CD4-positive, alpha-beta T cell treated with Interleukin-6 for 4 hours (primary cell): Measurements from ENCODE around the gene CPHXL2.

Experiments used
- DNase-seq: peaks from one replicate; pipeline ENCODE4 v3.0.0-alpha.2; 2020; ENCODE audit warnings: mixed read lengths

Gene CPHXL2

DNA sequence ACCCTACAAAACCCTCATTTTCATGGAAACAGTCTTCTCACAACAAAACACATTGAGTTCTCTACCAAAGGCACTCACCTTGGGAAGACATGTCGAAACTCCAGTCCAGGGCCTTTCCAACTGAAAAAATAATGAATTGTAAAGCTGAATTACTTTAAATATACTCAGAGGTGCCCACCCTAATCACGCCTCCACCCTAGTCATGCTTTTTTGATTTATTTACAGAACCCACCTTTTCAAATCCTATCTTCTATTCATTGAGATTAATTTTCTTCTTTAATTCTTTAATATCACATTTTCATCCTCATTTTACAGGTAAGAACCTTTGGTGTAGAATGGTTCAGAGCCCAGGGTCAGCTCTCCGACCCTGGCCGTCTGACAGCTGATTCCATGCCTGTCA, at the start of gene CPHXL2:
Gene CPHXL2, minus strand, starts transcription at position 101 of the 400 bp plus-strand sequence. Its CDS starts 10 bp downstream, at position 91.
- DNase-seq = no peak

DNA sequence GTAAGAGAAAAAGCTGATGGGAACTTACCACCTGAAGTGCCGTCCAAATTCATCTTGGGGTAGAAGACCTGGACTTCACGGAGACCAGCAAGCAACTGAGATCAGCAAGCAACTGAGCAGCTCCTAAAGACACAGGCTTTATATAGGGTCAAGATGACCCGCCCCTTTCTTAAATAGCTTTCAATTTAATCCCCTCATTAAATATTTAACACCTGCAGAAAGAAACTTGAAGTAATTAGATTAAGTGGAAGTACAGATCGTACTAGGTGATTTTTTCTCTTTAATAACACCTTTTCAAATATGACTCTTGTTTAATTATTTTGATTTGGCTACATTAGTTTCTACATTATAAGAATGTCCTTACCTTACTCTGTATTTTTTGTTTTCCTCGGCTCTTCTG, 49.6 kb upstream of the CPHXL2 start, which contains the start of gene CPHXL:
Gene CPHXL, minus strand, starts transcription at position 101 of the 400 bp plus-strand sequence. Its CDS starts 48 bp downstream, at position 53.
- no peak for DNase-seq

DNA sequence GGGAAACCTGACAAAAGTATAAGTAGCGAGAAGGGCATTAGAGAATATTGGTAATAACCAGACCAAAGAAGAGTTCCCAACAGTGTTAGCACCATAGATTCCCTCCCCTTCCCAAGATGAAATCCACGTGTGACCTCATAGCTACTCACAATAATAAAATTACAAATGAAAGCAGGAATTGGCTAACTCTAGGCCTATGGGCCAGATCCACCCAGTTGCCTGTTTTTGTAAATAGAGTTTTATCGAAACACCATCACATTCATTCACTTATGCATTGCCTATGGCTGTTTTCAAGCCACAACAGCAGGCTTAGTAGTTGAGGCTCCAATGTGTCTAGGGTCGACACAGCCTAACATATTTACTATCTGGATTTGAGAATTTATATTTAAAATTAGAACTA, 41.6 kb upstream of the CPHXL2 start:
- DNase-seq = no peak

DNA sequence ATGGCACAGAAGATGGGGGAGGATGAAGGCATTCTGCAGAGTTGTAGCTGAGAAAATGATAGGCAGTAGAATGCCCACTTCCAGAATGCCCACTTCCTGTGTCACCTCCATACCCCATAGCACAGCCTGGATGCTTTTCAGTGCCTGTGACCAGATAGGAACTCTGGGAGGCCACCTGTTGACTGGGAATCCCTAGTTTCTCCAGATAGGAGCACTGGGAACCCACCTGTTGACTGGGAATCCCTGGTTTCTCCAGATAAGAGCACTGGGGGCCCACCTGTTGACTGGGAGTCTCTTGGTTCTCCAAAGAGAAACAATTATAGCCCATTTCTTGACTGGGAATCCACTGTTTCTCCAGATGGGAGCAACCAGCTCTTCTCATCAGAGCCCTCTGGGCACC, 37.9 kb upstream of the CPHXL2 start:
- no peak for DNase-seq

DNA sequence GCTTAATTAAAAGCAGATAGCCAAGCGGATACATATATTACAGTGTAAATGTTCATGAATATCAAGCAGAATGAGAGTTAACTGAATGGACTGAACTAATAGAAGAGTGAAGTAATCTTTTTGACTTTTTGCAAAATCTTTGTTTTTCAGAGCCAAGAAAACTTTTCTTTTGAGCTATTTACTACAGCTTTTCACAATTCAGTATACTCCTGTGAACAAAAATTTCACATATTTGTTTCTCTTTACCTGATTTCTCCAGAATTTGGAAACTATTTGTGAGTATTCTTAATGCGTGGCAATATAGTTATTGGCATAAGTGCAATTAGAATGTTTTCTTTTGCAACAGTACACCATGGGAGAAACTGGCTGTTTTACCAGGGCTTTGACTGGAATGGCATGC, 33.5 kb upstream of the CPHXL2 start:
- DNase-seq = no peak

DNA sequence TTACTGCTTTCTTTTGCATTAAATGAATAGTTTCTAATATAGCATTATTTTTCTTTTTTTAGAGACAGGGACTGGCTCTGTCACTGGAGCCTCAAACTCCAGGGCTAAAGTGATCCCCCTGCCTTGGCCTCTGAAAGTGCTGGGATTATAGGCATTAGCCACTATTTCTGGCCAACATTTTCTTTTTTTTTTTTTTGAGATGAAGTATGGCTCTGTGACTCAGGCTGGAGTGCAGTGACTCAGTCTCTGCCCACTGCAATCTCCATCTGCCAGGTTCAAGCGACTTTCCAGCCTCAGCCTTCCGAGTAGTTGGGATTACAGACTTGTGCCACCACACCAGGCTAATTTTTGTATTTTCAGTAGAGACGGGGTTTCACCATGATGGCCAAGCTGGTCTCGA, 26.5 kb upstream of the CPHXL2 start:
- DNase-seq = no peak

DNA sequence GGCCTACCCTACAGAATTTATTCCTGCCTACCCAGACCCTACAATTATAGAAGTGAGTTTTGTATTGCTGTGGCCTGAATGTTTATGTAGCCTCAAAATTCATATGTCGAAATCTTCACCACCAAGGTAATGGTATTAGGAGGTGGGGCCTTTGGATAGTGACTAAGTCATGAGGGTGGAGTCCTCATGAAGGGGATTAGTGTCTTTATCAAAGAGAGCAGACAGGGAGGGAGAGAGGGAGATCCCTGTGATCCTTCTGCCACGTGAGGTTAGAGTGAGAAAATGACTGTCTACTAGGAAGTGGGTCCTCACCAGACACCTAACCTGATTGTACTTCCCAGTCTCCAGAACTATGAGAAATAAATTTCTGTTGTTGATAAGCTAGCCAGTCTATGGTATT, 25.4 kb upstream of the CPHXL2 start:
- no peak for DNase-seq

DNA sequence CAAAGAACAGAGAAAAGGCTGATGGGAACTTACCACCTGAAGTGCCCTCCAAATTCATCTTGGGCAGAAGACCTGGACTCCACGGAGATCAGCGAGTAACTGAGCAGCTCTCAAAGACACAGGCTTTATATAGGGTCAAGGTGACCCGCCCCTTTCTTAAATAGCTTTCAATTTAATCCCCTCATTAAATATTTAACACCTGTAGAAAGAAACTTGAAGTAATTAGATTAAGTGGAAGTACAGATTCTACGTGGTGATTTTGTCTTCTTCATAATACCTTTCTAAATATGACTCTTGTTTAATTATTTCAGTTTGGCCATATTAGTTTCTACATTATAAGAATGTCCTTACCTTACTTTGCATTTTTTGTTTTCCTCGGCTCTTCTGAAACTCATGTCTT, 24.6 kb upstream of the CPHXL2 start, which contains the start of gene DUXB:
Gene DUXB, minus strand, starts transcription at position 101 of the 400 bp plus-strand sequence. Its CDS starts 43 bp downstream, at position 58.
- no peak for DNase-seq

DNA sequence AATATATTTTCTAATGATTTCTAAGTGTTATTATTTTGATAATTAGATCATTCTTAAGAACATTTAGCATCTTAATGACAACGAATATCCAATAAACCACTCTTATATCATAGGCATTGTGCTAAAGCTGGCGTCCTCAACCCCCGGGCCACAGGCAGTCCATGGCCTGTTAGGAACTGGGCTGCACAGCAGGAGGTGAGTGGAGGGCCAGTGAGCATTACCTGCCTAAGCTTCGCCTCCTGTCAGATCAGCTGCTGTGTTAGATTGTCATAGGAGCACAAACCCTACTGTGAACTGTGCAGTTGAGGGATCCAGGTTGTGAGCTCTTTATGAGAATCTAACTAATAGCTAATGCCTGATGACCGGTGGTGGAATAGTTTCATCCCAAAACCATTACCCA, 20.8 kb upstream of the CPHXL2 start:
- DNase-seq = no peak

DNA sequence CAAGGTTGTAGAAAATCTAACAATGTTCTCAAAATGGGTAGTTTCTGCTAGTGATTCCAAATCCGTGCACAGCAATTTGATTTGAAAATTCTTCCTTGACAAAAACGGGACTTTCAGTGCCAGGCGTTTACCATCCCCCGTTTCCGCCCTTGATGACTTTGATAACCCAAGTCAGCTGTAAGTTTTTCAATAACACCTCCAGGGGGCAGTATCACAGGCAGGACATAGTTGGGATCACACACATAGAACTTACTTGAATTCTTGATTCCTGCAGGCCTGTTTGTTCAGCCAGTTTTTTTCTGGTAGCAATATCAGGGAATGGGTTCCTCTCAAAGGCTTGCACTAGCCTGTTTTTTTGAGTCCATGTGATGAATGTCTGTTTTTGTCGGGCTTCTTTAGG, 18.9 kb upstream of the CPHXL2 start:
- DNase-seq = no peak

DNA sequence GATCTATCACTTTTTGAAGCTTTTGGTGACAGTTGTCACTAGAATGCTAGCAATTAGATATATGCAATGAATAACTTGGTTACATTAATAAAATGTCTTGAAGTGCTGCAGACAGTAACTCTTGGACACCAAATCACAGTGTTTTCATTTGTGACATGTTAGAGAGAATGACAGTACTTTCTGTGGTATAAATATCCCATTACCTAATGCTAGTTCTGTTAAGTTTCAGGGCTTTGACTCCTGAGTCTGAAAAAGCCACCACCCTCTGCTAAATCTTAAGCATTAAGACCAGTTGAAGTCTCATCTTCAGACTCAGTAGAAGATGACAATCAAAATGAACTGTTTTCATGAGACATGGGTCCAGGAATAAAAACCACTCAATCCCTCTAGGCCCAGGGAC, 10.6 kb upstream of the CPHXL2 start:
- DNase-seq = no peak

DNA sequence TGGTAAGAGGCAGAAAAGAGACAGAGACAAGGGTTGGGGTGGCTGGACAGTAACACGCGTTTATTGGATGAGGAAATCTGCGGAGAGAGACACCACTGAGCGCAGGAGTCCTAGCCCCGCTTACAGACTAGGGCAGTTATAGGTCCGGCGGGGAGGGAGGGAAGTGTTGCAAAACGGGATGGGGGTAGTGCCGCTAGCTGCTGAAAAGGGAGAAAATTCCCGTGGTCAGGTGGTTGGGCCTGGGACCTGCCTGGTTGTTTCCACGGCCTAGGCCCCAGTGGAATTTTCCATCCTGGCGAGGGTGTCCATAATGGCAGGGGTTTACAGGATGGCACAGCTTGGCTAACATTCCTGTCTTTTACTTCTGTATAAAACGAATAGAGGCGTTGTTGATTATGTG, 5.5 kb upstream of the CPHXL2 start:
- DNase-seq = no peak

DNA sequence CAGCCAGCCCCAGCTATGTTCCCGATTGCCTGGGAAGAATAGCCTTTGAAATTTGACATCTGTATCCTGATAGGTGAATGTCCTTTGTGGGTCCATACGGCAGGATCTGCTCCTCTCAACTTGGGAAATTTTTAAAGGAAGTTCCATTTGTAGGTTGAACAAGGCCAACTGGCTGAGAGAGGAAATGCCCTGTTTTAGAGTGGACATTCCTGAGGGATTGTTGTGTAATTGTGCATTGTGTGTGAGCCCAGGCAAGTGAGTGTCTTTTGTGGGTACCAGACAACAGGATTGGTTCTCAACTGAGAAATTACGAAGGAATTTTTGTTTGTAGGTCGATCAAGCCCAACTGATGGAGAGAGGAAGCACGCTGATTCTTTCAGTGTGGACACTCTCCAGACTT, 2.6 kb upstream of the CPHXL2 start:
- DNase-seq = no peak

DNA sequence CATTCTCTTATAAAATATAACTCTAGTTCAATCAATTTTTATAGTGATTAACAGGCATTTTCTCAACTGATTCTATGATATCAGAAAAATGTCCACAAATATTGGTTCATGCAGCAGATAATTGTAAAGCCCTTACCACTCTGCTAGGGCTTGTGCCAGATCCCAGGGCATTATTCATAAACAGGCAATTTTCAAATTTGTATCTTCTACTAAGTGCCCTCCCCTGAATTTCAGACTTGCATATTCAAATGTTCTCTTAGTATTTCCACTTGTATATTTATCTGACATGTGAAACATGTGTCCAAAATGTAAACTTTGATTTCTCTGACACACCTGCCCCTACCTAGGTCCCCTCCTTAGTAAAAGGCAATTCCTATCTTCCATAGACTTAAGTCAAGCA, 9.3 kb downstream of the CPHXL2 start:
- no peak for DNase-seq

DNA sequence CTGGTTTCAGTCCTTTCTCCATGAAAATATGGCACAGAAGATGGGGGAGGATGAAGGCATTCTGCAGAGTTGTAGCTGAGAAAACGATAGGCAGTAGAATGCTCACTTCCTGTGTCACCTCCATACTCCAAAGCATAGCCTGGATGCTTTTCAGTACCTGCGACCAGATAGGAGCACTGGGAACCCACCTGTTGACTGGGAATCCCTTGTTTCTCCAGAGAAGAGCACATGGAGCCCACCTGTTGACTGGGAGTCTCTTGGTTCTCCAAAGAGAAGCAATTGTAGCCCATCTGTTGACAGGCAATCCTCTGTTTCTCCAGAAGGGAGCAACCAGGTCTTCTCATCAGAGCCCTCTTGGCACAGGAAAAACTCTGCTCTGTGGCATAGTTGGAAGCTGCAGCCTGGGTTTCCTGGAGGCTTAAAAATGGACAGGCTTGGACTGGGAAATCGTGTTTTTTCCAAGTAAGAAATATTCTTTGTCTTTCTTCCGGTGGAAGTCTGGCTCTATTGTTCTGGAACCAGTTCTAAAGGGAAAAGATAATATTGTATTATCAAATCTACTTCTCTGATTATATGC, 16.0 kb downstream of the CPHXL2 start:
- DNase-seq = no peak

DNA sequence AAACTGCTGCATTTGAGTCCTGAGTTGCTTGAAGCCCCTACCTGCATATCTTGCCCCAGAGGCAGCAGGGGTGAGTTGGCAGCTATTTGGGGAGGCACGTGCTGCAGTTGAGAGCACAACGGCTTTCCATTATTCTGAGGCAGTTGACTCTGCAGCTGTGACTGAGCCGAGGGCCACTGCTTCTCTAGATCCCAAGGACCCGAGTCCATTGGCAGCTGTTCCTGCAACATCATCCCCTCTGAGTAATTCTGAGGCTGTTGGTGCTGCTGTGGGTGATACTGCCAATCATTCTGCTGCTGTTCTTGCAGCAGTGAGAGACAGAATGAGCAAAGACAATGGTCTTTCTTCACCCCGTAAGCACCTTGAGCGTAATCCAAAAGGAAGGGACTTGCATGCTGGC, 16.5 kb downstream of the CPHXL2 start:
- DNase-seq = no peak

DNA sequence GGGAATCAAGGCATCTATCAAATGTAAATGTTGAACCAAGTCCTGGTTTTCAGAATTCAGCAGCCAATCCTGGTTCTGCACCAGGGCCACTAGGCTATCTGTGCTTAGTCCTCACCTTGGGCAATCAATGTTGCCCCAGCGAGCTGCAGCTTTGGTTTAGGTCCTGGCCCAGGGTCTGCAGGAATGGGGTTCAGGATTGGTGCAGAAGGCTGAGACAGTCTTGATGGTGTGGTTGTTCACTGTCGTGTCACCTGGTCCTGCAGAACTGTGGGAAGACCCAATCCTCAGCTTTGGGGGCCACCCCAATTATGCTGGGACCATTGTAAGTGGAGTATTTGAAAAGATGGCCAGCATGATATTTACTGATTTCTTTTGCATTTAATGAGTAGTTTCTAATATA, 18.6 kb downstream of the CPHXL2 start:
- DNase-seq = no peak

DNA sequence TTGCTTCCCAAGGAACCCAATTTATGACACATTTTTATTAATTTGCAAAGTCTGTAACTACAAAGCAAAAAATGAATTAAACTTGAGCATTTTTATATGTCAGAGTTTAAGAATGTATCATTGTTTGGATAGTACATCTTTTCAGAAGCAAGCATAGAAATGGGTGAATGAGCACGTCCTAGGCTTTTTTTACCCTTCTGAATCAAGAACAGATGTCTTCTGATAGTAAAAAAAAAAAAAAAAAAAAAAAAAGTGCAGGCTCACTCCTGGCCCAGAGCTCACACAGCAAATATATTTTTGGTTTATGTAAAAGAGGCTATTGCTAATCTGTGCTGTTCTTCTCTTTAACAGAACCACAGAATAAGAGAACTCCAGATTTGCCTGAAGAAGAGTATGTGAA, 22.9 kb downstream of the CPHXL2 start:
- DNase-seq = no peak

DNA sequence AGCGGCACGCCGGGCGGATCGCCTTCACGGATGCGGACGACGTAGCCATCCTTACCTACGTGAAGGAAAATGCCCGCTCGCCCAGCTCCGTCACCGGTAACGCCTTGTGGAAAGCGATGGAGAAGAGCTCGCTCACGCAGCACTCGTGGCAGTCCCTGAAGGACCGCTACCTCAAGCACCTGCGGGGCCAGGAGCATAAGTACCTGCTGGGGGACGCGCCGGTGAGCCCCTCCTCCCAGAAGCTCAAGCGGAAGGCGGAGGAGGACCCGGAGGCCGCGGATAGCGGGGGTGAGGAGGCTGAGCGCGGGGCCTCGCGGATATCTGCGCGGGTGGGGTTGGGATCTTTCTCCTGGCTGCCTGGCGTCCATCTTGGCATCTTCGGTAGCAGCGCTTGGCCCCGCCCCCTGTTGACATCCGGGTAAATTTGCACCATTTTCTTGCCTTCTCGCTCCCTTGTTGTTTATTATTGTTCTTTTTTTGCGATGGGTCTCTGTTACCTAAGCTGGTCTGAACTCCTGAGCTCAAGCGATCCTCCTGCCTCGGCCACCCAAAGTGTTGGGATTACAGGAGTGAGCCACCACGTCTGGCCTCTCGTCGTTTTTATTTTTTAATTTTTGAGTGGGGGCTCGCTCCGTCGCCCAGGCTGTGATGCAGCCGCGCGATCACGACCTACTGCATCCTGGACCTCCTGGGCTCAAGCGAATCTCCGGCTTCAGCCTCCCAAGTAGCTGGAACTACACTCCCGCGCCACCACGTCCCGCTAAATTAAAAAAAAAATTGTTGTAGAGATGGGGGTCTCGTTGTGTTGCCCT, 28.3 kb downstream of the CPHXL2 start:
- DNase-seq = peak; percentile 89

DNA sequence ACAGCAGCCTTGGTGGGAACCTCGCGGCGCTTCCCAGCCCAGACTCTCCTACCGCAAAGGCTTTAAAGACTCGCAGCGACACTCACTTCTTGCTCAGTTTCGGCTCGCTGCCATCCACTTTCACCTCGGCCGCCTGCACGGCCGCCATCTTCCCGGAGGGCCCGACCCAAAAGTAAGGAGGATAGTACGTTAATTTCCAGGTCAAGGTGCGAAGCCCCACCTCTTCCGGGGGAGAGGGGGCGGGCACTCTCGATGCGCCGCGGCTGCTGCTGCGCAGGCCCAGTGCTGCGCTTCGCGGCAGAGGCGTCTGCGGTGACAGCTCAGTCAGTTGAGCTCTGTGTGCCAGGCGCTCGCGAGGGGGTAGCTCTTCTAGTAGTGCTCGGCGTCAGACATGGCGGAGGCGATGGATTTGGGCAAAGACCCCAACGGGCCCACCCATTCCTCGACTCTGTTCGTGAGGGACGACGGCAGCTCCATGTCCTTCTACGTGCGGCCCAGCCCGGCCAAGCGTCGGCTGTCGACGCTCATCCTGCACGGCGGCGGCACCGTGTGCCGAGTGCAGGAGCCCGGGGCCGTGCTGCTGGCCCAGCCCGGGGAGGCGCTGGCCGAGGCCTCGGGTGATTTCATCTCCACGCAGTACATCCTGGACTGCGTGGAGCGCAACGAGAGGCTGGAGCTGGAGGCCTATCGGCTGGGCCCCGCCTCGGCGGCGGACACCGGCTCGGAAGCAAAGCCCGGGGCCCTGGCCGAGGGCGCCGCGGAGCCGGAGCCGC, 29.1 kb downstream of the CPHXL2 start, which contains the start of the genes KARS1 and TERF2IP:
Gene KARS1, minus strand, starts transcription at position 174 of the 773 bp plus-strand sequence. Its CDS starts 26 bp downstream, at position 148.
Gene TERF2IP, plus strand, starts transcription at position 282 of the 773 bp plus-strand sequence. Its CDS starts 110 bp downstream, at position 392.
- DNase-seq = peak; percentile 95

DNA sequence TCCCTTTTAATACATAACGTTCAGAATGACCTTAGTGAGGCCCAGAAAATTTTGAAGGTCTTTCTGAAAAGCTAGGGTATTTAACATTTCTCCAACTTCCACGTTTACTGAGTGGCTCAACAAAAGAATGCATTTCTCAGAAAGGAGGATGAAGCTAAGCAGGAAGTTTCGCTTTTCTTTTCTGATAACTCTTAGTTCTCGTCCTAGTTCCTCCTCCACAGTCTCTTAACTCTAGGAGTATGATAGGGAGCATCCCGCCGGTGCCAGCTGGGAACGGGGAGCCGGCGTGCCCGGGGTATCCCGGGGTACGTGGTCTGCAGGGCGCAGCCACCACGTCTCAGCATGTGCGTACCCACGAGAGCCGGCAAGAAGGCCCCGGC, 29.7 kb downstream of the CPHXL2 start:
- DNase-seq = no peak

DNA sequence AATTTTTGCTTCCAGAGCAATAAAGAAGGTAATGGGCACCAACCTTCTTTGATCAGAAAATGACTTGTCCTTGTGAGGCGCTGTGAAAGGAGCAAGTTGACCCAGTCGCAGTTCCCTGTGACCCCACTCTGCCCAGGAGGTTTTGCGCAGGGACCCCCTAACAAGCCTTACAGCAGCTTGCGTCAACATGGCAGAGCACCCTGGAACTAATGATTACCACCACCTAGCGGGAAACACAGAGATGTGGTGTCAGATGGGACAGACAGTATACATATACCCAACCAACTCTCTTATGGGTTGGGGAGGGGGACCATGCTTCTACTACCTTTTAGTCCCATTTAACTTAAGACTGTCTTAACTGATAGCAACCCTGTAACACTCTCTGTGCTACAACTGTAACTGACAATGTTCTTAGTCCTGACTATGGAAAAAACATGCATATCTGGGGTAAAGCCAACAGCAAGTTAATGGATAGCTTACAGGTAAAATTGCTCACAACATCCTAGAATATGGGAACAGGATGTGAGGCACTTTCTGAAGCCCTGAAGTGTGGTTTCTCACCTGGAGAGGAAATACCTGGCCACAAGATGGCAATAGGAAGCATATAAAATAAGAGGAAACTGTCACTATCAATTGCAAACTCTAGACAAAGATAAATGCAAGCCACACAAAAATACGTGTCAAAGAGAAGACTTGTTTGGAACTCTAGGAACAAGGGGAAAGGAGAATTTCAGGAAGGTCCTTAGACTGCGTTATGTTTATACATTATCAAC, 32.4 kb downstream of the CPHXL2 start:
- no peak for DNase-seq

DNA sequence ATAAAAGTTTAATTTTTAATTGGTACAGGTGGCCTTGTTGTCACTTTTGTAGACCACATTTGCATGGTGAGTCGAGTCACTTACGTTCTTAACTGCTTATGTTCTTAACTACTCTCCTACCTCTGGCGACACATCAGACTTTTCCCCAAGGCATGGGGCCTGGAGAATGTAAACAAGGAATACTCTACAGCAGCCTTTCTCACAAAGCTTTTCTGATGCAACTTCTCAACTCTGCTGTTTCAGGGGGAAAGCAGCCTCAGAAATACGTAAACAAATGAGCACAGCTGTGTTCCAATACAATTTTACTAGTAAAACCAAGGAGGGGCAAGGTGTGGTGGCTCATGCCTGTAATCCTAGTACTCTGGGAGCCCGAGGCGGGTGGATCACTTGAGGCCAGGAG, 36.2 kb downstream of the CPHXL2 start:
- DNase-seq = no peak
